K562 (cell line): Measurements from ENCODE around the gene CAST. TPM values are rescaled to one million over a fixed set of nuclear protein-coding genes. Genes with fewer than 3 reads are reported as not detected.

Experiments
- BACH1 ChIP-seq: fragments of 200-800 bp; sonication (Bioruptor generic); IDR thresholded peaks from 2 replicates; pipeline ENCODE4 v1.6.1; 2016; ENCODE audit warnings: missing genetic modification characterization, missing compliant biosample characterization
- CBX1 ChIP-seq: sonication (generic); IDR thresholded peaks from 2 replicates; pipeline ENCODE4 v1.6.1; 2016; ENCODE audit warnings: antibody characterized with exemption, low read depth, mild to moderate bottlenecking
- EGR1 ChIP-seq: fragments of 450-650 bp; conservative IDR thresholded peaks from 2 replicates; pipeline ENCODE4 v1.6.1; 2017; ENCODE audit warnings: mild to moderate bottlenecking
- ETS2 ChIP-seq: IDR thresholded peaks from 2 replicates; pipeline ENCODE4 v1.6.1; 2016; ENCODE audit warnings: borderline replicate concordance, missing genetic modification characterization, mild to moderate bottlenecking, moderate library complexity, missing compliant biosample characterization; ENCODE audit not compliant: poor library complexity, severe bottlenecking
- EWSR1 ChIP-seq: fragments of 450-650 bp; IDR thresholded peaks from 2 replicates; pipeline ENCODE4 v1.6.1; 2018; ENCODE audit warnings: borderline replicate concordance, mild to moderate bottlenecking, low read depth, moderate library complexity; ENCODE audit not compliant: partially characterized antibody
- FOXA3 ChIP-seq, 2 experiments: fragments of 450-650 bp in 1 of 2; sonication (generic) in 1 of 2; formaldehyde crosslinking; IDR thresholded peaks in 1 of 2; conservative IDR thresholded peaks in 1 of 2; 2 replicates each; pipeline versions ENCODE4 v1.4.0 to v1.8.0; 2020 to 2022; ENCODE audit warnings: mild to moderate bottlenecking in 2 of 2, missing genetic modification reagents in 1 of 2
- HDAC1 ChIP-seq, 2 experiments: fragments of 450-650 bp; IDR thresholded peaks; 2 replicates each; pipeline ENCODE4 v1.6.1; 2016 to 2017; ENCODE audit warnings: inconsistent platforms in 1 of 2, mild to moderate bottlenecking in 1 of 2, moderate library complexity in 1 of 2
- NR4A1 ChIP-seq, 2 experiments: fragments of 250-450 bp in 1 of 2; fragments of 450-650 bp in 1 of 2; sonication (Bioruptor Pico) in 1 of 2; IDR thresholded peaks; 2 replicates each; pipeline versions ENCODE4 v1.4.0 to v1.6.1; 2016 to 2020; ENCODE audit warnings: mild to moderate bottlenecking in 2 of 2, missing compliant biosample characterization in 1 of 2, missing genetic modification characterization in 1 of 2, moderate library complexity in 1 of 2
- PHB ChIP-seq: fragments of 250-450 bp; sonication (Bioruptor Pico); IDR thresholded peaks from 2 replicates; pipeline ENCODE4 v1.5.0; 2021
- PHB2 ChIP-seq: fragments of 450-650 bp; IDR thresholded peaks from 2 replicates; pipeline ENCODE4 v1.6.1; 2017; ENCODE audit warnings: low read depth
- POLR2AphosphoS5 ChIP-seq: IDR thresholded peaks from 2 replicates; pipeline ENCODE4 v1.6.1; 2011; ENCODE audit warnings: mild to moderate bottlenecking, low read depth, low read length, moderate library complexity; ENCODE audit not compliant: control insufficient read depth, insufficient read depth
- RBFOX2 ChIP-seq: fragments of 200-400 bp; formaldehyde crosslinking; IDR thresholded peaks from 2 replicates; pipeline ENCODE4 v1.6.1; 2017; ENCODE audit warnings: low read depth, mild to moderate bottlenecking, low read length, moderate library complexity
- TAF1 ChIP-seq: IDR thresholded peaks from 2 replicates; pipeline ENCODE4 v1.6.1; 2011; ENCODE audit warnings: mild to moderate bottlenecking, low read length, moderate library complexity; ENCODE audit not compliant: insufficient read depth, control insufficient read depth, severe bottlenecking; ENCODE audit errors: extremely low read depth
- YY1 ChIP-seq, 3 experiments: IDR thresholded peaks; 2 replicates each; pipeline ENCODE4 v1.6.1; 2011; ENCODE audit warnings: low read length in 2 of 3, mild to moderate bottlenecking in 2 of 3, moderate library complexity in 2 of 3, borderline replicate concordance in 1 of 3, control low read depth in 1 of 3, low read depth in 1 of 3; ENCODE audit not compliant: insufficient read depth in 3 of 3, insufficient replicate concordance in 2 of 3, control insufficient read depth in 1 of 3, insufficient read length in 1 of 3; ENCODE audit errors: extremely low read depth in 1 of 3
- ZNF124 ChIP-seq: sonication (generic); formaldehyde crosslinking; IDR thresholded peaks from 2 replicates; pipeline ENCODE4 v1.8.1; 2022; ENCODE audit warnings: missing genetic modification reagents
- ZNF584 ChIP-seq: fragments of 200-800 bp; sonication (Bioruptor generic); IDR thresholded peaks from 2 replicates; pipeline ENCODE4 v1.6.1; 2016; ENCODE audit warnings: low read depth, mild to moderate bottlenecking, missing genetic modification characterization, missing compliant biosample characterization
- polyA plus RNA-seq, 8 experiments: library from polyadenylated mRNA; depleted of rRNA in 4 of 8; stranded (reverse) in 5 of 8; unstranded in 3 of 8; fragments of >200 nt; fragmentation: Nextera tagmentation in 2 of 8; fragmentation: Illumina TruSeq in 1 of 8; extraction: Ambion mirVana in 2 of 8; extraction: Trizol in 1 of 8; gene quantifications; 2 replicates each; pipeline versions ENCODE4 v1.2.1 to v1.2.3, GENCODE V29; 2011 to 2014; ENCODE audit warnings: inconsistent platforms in 1 of 8, missing spikeins in 1 of 8
- total RNA-seq, 7 experiments: library from RNA; depleted of rRNA in 6 of 7; stranded (reverse); fragments of >200 nt in 6 of 7; fragmentation: Illumina TruSeq in 2 of 7; extraction: Trizol in 2 of 7; gene quantifications; 2 replicates each; pipeline versions ENCODE4 v1.2.1 to v1.2.3, GENCODE V29; 2011 to 2021; ENCODE audit warnings: low replicate concordance in 1 of 7
- TF ChIP-seq, protein P1 (sequence below): sonication (generic); formaldehyde crosslinking; IDR thresholded peaks from 2 replicates; pipeline ENCODE4 v1.8.1; 2023; ENCODE audit warnings: mild to moderate bottlenecking, missing genetic modification reagents
- TF ChIP-seq, protein P2 (sequence below): fragments of 150-350 bp; IDR thresholded peaks from 2 replicates; pipeline ENCODE4 v1.6.1; 2014; ENCODE audit warnings: low read depth, mild to moderate bottlenecking, low read length, borderline replicate concordance

The CAST gene
- total and polyA plus RNA-seq, 9 of the 15 experiments (the other 6 are each of a cell fraction or from before 2014, with no cell fraction given) = 55.5 to 136 (median 86.1) TPM

DNA sequence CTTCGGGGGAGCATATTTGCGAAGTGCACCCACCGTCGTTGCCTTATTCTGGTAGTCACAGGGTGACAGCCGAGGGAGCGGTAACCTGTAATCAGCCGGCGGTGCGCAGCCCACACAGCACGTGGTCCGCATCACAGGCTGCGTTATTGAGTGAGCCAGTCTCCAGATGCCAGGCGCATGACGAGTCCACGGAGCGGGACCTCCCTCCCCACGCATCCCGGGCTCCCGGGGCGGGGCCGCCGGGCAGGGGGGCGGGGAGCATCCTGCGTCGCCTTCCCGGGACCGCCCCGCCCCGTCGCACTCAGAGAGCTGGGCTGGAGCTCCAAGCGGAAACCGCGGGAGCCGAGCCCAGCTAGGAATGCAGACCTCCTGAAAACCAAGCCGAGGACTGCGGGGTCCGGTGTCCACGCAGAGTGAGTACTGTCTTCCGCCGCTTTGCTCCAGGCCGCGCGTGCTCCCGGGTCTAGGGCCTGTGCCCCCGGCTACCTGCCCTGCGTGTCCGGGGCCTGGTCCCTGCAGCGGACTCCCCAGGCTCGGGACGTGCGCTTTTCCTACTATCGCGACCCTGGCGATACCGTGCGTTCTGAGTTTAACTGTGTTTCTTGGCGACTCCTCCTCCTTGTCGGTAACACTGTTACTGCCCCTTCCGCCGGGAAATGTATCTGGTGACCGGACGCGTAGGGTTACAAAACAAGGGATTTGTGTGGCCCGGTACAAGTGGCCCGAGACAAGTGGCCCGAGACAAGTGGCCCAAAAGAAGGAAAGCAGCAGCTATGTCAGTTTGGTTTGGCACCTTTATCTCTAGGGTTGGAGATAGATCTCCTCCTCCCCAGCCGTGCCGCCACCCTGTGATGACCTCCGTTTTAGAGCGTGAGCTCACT, 40.6 kb downstream of the CAST start (continued):
- TF ChIP-seq PHB2 (no peak), POLR2AphosphoS5 (peak; percentile 53; the same call in 1 of the 2 replicates), ZNF124 (CRISPR knock-in tag) (no peak), NR4A1 (CRISPR knock-in tag; IDR thresholded peaks at IDR 0.05) (no peak), NR4A1 (tag; IDR thresholded peaks at IDR 0.05) (no peak), EWSR1 (no peak), ZNF584 (CRISPR knock-in tag) (peak; percentile 77), ETS2 (tag) (no peak), EGR1 (peak; percentile 76), TAF1 (peak; percentile 58), PHB (CRISPR knock-in tag) (no peak), CBX1 (0 out of 2 replicates have a peak, but pooled peaks have one; percentile 54), BACH1 (tag) (no peak), RBFOX2 (peak; percentile 93), FOXA3 (CRISPR knock-in tag; conservative IDR thresholded peaks at IDR 0.05 in 1 of 2, IDR thresholded peaks at IDR 0.05 in 1 of 2) (no peak), HDAC1 (IDR thresholded peaks at IDR 0.05) (peak in 1 of 2 experiments; percentile 78; a peak in 2 of 4 replicates), YY1 (IDR thresholded peaks at IDR 0.05; ENCODE audit: borderline replicate concordance in 1 of 3, control insufficient read depth in 1 of 3, extremely low read depth in 1 of 3, insufficient read depth in 3 of 3, insufficient read length in 1 of 3, insufficient replicate concordance in 2 of 3, low read depth in 1 of 3, low read length in 2 of 3) (peak in 1 of 3 experiments; percentile 43)
- TF ChIP-seq, protein P1, sequence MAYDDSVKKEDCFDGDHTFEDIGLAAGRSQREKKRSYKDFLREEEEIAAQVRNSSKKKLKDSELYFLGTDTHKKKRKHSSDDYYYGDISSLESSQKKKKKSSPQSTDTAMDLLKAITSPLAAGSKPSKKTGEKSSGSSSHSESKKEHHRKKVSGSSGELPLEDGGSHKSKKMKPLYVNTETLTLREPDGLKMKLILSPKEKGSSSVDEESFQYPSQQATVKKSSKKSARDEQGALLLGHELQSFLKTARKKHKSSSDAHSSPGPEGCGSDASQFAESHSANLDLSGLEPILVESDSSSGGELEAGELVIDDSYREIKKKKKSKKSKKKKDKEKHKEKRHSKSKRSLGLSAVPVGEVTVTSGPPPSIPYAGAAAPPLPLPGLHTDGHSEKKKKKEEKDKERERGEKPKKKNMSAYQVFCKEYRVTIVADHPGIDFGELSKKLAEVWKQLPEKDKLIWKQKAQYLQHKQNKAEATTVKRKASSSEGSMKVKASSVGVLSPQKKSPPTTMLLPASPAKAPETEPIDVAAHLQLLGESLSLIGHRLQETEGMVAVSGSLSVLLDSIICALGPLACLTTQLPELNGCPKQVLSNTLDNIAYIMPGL (CRISPR knock-in tag) = 0 out of 2 replicates have a peak, but pooled peaks have one; percentile 31
- TF ChIP-seq, protein P2, sequence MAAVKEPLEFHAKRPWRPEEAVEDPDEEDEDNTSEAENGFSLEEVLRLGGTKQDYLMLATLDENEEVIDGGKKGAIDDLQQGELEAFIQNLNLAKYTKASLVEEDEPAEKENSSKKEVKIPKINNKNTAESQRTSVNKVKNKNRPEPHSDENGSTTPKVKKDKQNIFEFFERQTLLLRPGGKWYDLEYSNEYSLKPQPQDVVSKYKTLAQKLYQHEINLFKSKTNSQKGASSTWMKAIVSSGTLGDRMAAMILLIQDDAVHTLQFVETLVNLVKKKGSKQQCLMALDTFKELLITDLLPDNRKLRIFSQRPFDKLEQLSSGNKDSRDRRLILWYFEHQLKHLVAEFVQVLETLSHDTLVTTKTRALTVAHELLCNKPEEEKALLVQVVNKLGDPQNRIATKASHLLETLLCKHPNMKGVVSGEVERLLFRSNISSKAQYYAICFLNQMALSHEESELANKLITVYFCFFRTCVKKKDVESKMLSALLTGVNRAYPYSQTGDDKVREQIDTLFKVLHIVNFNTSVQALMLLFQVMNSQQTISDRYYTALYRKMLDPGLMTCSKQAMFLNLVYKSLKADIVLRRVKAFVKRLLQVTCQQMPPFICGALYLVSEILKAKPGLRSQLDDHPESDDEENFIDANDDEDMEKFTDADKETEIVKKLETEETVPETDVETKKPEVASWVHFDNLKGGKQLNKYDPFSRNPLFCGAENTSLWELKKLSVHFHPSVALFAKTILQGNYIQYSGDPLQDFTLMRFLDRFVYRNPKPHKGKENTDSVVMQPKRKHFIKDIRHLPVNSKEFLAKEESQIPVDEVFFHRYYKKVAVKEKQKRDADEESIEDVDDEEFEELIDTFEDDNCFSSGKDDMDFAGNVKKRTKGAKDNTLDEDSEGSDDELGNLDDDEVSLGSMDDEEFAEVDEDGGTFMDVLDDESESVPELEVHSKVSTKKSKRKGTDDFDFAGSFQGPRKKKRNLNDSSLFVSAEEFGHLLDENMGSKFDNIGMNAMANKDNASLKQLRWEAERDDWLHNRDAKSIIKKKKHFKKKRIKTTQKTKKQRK = no peak
